SU-DHL-6 (cell line): ENCODE data around the gene TIMP2.

Experiments
- H2AFZ ChIP-seq: fragments of 200-600 bp; sonication (generic); 2 replicates; pipeline ENCODE4 v1.6.1; 2014; ENCODE audit warnings: low read depth, mild to moderate bottlenecking, moderate library complexity, mixed read lengths, antibody characterized with exemption, low read length; ENCODE audit not compliant: severe bottlenecking
- H3F3A ChIP-seq: fragments of 200-600 bp; shearing (Covaris generic); 2 replicates; pipeline ENCODE4 v1.6.0; 2016; ENCODE audit warnings: antibody characterized with exemption, mild to moderate bottlenecking; ENCODE audit not compliant: insufficient read depth
- H3K27ac ChIP-seq: fragments of 200-600 bp; sonication (generic); 2 replicates; pipeline ENCODE4 v1.5.1; 2016; ENCODE audit warnings: low read depth, mild to moderate bottlenecking, low read length, moderate library complexity, mixed read lengths
- H3K27me3 ChIP-seq: fragments of 200-600 bp; sonication (generic), shearing (Covaris generic); 2 replicates; pipeline ENCODE4 v1.6.0; 2014; ENCODE audit warnings: mild to moderate bottlenecking, low read length
- H3K36me3 ChIP-seq: fragments of 200-600 bp; sonication (generic); 2 replicates; pipeline ENCODE4 v1.6.1; 2014; ENCODE audit warnings: mild to moderate bottlenecking, low read length, mixed read lengths
- H3K4me2 ChIP-seq: fragments of 300-600, 200-600 bp; shearing (Covaris generic), sonication (generic); 2 replicates; pipeline ENCODE4 v1.6.0; 2014; ENCODE audit warnings: low read length, low read depth, mild to moderate bottlenecking; ENCODE audit not compliant: poor library complexity, severe bottlenecking
- H3K4me3 ChIP-seq: fragments of 200-600 bp; sonication (generic); 2 replicates; pipeline ENCODE4 v1.5.1; 2014; ENCODE audit warnings: antibody characterized with exemption, low read length, mild to moderate bottlenecking, mixed read lengths; ENCODE audit not compliant: insufficient read depth, poor library complexity, severe bottlenecking
- H3K79me2 ChIP-seq: fragments of 200-600 bp; sonication (generic); 2 replicates; pipeline ENCODE4 v1.6.1; 2014; ENCODE audit warnings: mild to moderate bottlenecking, low read length, moderate library complexity; ENCODE audit not compliant: insufficient read depth
- H3K9ac ChIP-seq: fragments of 200-600 bp; sonication (generic); 2 replicates; pipeline ENCODE4 v1.7.0; 2014; ENCODE audit warnings: mild to moderate bottlenecking, low read length
- H3K9me2 ChIP-seq: fragments of 200-600 bp; sonication (generic); replicated peaks from 2 replicates; pipeline ENCODE4 v1.6.1; 2014; ENCODE audit warnings: low read length; ENCODE audit not compliant: insufficient read depth
- H3K9me3 ChIP-seq: fragments of 200-600 bp; sonication (generic); 2 replicates; pipeline ENCODE4 v1.6.1; 2014; ENCODE audit warnings: low read length, mixed read lengths; ENCODE audit not compliant: insufficient read depth
- H4K20me1 ChIP-seq: fragments of 200-600 bp; sonication (generic); 2 replicates; pipeline ENCODE4 v1.6.1; 2014; ENCODE audit warnings: low read depth, mild to moderate bottlenecking, antibody characterized with exemption, low read length, moderate library complexity, mixed read lengths
- CTCF ChIP-seq: fragments of 200-600 bp; sonication (generic); IDR thresholded peaks from one replicate; pipeline ENCODE4 v1.5.1; 2017; ENCODE audit warnings: antibody characterized with exemption, mild to moderate bottlenecking, low read length, moderate library complexity; ENCODE audit not compliant: insufficient read depth, poor library complexity, severe bottlenecking
- EZH2phosphoT487 ChIP-seq: fragments of 200-600 bp; sonication (generic), shearing (Covaris generic); conservative IDR thresholded peaks from 2 replicates; pipeline ENCODE4 v1.6.1; 2018; ENCODE audit warnings: mild to moderate bottlenecking, antibody characterized with exemption, low read length, moderate library complexity, mixed read lengths

Gene TIMP2

GRCh38 chr17:78883533-78884131, 41.6 kb downstream of the TIMP2 start:
- no peaks in the 10 kb centered on the region for H3K27me3 ChIP-seq
- no peak overlapping the region for H3K4me2 ChIP-seq
- H3K9me3 ChIP-seq = no peaks in the 10 kb centered on the region
- H4K20me1 ChIP-seq = no peaks in the 10 kb centered on the region
- H3K4me3 ChIP-seq = no peak overlapping the region
- H3K9ac ChIP-seq = no peak overlapping the region
- no peaks in the 10 kb centered on the region for H3K9me2 ChIP-seq
- no peak overlapping the region for H2AFZ ChIP-seq
- H3K27ac ChIP-seq = no peak overlapping the region
- no peaks in the 10 kb centered on the region for H3F3A ChIP-seq
- TF ChIP-seq EZH2phosphoT487 (no peak), CTCF (no peak)
- H3K36me3 ChIP-seq = no peaks in the 10 kb centered on the region
- no peaks in the 10 kb centered on the region for H3K79me2 ChIP-seq

- H3F3A ChIP-seq = no peaks in the 10 kb centered on the region
- no peak overlapping the region for H3K4me2 ChIP-seq
- H3K36me3 ChIP-seq = no peaks in the 10 kb centered on the region
- no peak overlapping the region for H2AFZ ChIP-seq
- H3K9ac ChIP-seq = no peak overlapping the region
- H3K9me2 ChIP-seq = no peaks in the 10 kb centered on the region
- H3K27ac ChIP-seq = no peak overlapping the region
- no peaks in the 10 kb centered on the region for H3K79me2 ChIP-seq
- no peak overlapping the region for H3K4me3 ChIP-seq
- H3K27me3 ChIP-seq = no peaks in the 10 kb centered on the region
- H3K9me3 ChIP-seq = no peaks in the 10 kb centered on the region
- H4K20me1 ChIP-seq = no peaks in the 10 kb centered on the region
- no peak for TF ChIP-seq EZH2phosphoT487
- no peak for TF ChIP-seq CTCF
Measured at GRCh38 chr17:78883089-78883532, 42.1 kb downstream of the TIMP2 start.

- Histone ChIP-seq H3K4me3 (no peak overlapping the region), H3K9me3 (no peaks in the 10 kb centered on the region), H4K20me1 (no peaks in the 10 kb centered on the region), H3F3A (no peaks in the 10 kb centered on the region), H3K36me3 (no peaks in the 10 kb centered on the region), H2AFZ (no peak overlapping the region), H3K9me2 (no peaks in the 10 kb centered on the region), H3K27ac (no peak overlapping the region), H3K79me2 (no peaks in the 10 kb centered on the region), H3K4me2 (no peak overlapping the region), H3K27me3 (no peaks in the 10 kb centered on the region), H3K9ac (no peak overlapping the region)
- TF ChIP-seq CTCF (no peak), EZH2phosphoT487 (no peak)
Measured at GRCh38 chr17:78882540-78883088, 42.6 kb downstream of the TIMP2 start.
